NT2/D1 (cell line): ENCODE data around the gene SH3RF1.

Experiments used
- DNase-seq: peaks from one replicate; pipeline ENCODE4 v3.0.0-alpha.2; 2011; ENCODE audit warnings: low read depth, low spot score
- H3K27me3 ChIP-seq: 2 replicates; pipeline ENCODE4 v1.6.0; 2011; ENCODE audit warnings: mild to moderate bottlenecking; ENCODE audit not compliant: insufficient read length, insufficient read depth
- H3K36me3 ChIP-seq: 2 replicates; pipeline ENCODE4 v1.6.1; 2011; ENCODE audit warnings: mild to moderate bottlenecking, low read length, mixed read lengths; ENCODE audit not compliant: insufficient read depth, insufficient read length
- H3K4me1 ChIP-seq: 2 replicates; pipeline ENCODE4 v1.5.1; 2011; ENCODE audit not compliant: insufficient read depth, insufficient read length
- H3K4me3 ChIP-seq: 2 replicates; pipeline ENCODE4 v1.5.1; 2011; ENCODE audit warnings: low read depth; ENCODE audit not compliant: insufficient read length
- H3K9ac ChIP-seq: 2 replicates; pipeline ENCODE4 v1.6.0; 2011; ENCODE audit warnings: low read depth; ENCODE audit not compliant: insufficient read length
- H3K9me3 ChIP-seq: 2 replicates; pipeline ENCODE4 v1.5.1; 2011; ENCODE audit warnings: mild to moderate bottlenecking, low read length; ENCODE audit not compliant: insufficient read depth
- SUZ12 ChIP-seq: IDR thresholded peaks from 2 replicates; pipeline ENCODE4 v1.6.1; 2011; ENCODE audit not compliant: insufficient read length, insufficient read depth; ENCODE audit errors: extremely low read depth
- YY1 ChIP-seq: IDR thresholded peaks from 2 replicates; pipeline ENCODE4 v1.6.1; 2011; ENCODE audit not compliant: insufficient read length, insufficient read depth
- ZNF274 ChIP-seq: IDR thresholded peaks from 2 replicates; pipeline ENCODE4 v1.6.1; 2011; ENCODE audit warnings: mild to moderate bottlenecking, low read depth, low read length

SH3RF1 gene

DNA sequence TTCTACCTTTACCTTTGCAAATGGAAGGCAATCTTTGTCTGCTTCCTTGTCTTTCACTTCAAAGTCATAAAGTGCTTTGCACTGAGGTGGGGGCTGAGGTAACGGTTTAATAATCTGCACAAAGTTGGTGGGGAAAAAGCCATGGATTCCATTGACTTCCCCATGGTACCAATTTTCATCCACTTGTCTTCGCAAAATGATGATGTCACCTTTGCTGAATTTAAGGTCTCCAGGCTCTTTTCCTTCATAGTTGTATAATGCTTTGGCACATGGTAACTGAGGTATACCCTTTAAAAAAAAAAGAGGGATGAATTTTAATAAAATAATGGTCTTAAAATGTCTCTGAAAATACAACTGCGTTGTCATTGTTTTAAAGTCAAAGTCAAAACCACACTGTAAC lies 114.4 kb downstream of the SH3RF1 start:
- Histone ChIP-seq H3K36me3 (peaks cover 8% of the 10 kb centered on the region), H3K4me1 (no peaks in the 10 kb centered on the region), H3K27me3 (no peaks in the 10 kb centered on the region), H3K9me3 (no peaks in the 10 kb centered on the region), H3K4me3 (no peak overlapping the region), H3K9ac (no peak overlapping the region)
- TF ChIP-seq ZNF274 (no peak), YY1 (no peak), SUZ12 (no peak)
- DNase-seq = no peak

GRCh38 chr4:169154121-169154520 lies 116.6 kb downstream of the SH3RF1 start:
- Histone ChIP-seq H3K9me3 (no peaks in the 10 kb centered on the region), H3K27me3 (no peaks in the 10 kb centered on the region), H3K9ac (no peak overlapping the region), H3K4me3 (no peak overlapping the region), H3K4me1 (no peaks in the 10 kb centered on the region), H3K36me3 (peaks cover 8% of the 10 kb centered on the region)
- no peak for DNase-seq
- TF ChIP-seq ZNF274 = no peak
- TF ChIP-seq YY1 = no peak
- no peak for TF ChIP-seq SUZ12

DNA sequence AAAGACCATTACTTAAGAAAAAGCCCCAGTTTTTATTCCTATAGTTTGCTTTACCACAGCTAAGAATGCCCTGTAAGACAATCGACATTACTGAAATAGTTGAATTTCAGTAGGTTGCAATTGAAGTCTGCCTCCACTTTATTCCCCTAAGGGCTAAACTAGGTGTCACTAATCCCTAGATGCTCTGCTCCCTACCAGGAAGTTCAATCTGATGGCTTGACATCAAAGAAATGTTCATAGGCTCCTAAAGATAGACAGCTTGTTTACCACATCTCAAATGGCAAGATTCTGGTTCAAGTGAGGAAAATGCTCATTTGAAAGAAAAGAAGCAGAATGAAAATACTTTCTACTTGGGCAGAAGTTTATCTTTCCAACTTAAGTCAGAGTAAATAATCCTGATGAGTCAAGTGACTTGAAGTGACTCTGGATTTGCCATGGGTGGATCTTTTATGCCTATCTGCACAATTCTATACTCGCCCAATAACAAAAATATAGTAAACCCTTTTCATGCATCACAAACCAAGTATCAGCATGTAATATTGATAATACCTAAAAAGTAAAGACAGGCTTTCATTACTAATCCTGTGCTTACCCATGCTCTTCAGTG lies 117.2 kb downstream of the SH3RF1 start:
- Histone ChIP-seq H3K36me3 (peaks cover 8% of the 10 kb centered on the region), H3K27me3 (no peaks in the 10 kb centered on the region)

GRCh38 chr4:169152899-169153298 lies 117.9 kb downstream of the SH3RF1 start:
- H3K27me3 ChIP-seq = no peaks in the 10 kb centered on the region
- H3K9me3 ChIP-seq = no peaks in the 10 kb centered on the region
- H3K4me1 ChIP-seq = no peaks in the 10 kb centered on the region
- DNase-seq = no peak
- peaks cover 8% of the 10 kb centered on the region for H3K36me3 ChIP-seq
- H3K4me3 ChIP-seq = no peak overlapping the region
- TF ChIP-seq YY1 (no peak), SUZ12 (no peak)
- no peak overlapping the region for H3K9ac ChIP-seq

More for the DNA sequence above, 117.2 kb downstream of the SH3RF1 start:
- H3K4me3 ChIP-seq = no peak overlapping the region
- no peak for DNase-seq
- H3K9ac ChIP-seq = no peak overlapping the region
- H3K4me1 ChIP-seq = no peaks in the 10 kb centered on the region
- H3K9me3 ChIP-seq = no peaks in the 10 kb centered on the region
- TF ChIP-seq YY1 (no peak), SUZ12 (no peak), ZNF274 (no peak)

- DNase-seq = no peak
- Histone ChIP-seq H3K4me3 (no peak overlapping the region), H3K4me1 (no peaks in the 10 kb centered on the region), H3K9ac (no peak overlapping the region), H3K27me3 (no peaks in the 10 kb centered on the region), H3K9me3 (no peaks in the 10 kb centered on the region), H3K36me3 (peaks cover 8% of the 10 kb centered on the region)
- no peak for TF ChIP-seq YY1
- no peak for TF ChIP-seq SUZ12
- TF ChIP-seq ZNF274 = no peak
Observed at GRCh38 chr4:169152098-169152497, 118.7 kb downstream of the SH3RF1 start.

- TF ChIP-seq YY1 = no peak
- no peak for TF ChIP-seq SUZ12
- Histone ChIP-seq H3K36me3 (peaks cover 8% of the 10 kb centered on the region), H3K9ac (no peak overlapping the region)
Observed at GRCh38 chr4:169151671-169152070, 119.1 kb downstream of the SH3RF1 start.

DNA sequence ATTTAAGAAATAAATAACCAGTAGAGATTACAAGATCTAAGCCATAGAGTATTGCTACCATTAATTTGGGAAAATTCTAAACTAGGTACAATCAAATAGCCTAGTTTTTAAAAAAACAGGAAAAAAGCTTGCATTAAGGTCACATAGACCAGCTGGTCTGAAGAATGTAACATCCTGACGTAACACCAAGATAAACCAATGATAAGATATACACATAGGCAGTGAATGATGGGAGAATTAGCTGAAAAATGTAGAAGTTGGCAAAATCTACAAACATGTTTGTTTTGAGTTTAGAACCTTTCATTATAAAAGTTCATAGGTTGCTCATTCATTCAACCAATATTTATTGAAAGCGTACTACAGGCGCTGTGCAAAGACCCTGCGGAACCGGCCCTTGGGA lies 120.0 kb downstream of the SH3RF1 start:
- no peaks in the 10 kb centered on the region for H3K27me3 ChIP-seq
- DNase-seq = no peak
- no peak overlapping the region for H3K9ac ChIP-seq
- no peaks in the 10 kb centered on the region for H3K4me1 ChIP-seq
- peaks cover 4% of the 10 kb centered on the region for H3K36me3 ChIP-seq
- H3K4me3 ChIP-seq = no peak overlapping the region
- TF ChIP-seq YY1 (no peak), SUZ12 (no peak), ZNF274 (no peak)
- no peaks in the 10 kb centered on the region for H3K9me3 ChIP-seq

More at GRCh38 chr4:169151671-169152070, 119.1 kb downstream of the SH3RF1 start:
- no peak for DNase-seq
- Histone ChIP-seq H3K9me3 (no peaks in the 10 kb centered on the region), H3K27me3 (no peaks in the 10 kb centered on the region), H3K4me1 (no peaks in the 10 kb centered on the region), H3K4me3 (no peak overlapping the region)

DNA sequence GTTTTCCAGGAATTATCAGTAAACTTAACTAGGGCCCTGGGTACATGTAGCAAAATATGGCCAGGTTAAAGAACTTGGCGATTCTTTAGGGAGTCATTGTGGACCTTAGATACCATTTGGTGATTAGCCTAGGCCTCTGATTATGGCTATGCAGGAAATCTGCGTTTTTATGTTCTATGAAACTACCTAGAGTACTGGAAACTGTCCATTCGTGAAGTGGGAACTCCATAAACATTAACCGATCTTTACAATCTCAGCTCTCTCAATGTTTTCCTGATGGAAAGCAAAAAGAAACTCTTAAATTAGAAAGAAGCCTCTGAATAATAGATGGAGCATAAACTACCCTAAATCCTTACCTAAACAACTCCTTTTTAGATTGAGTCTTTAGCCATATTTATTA lies 121.9 kb downstream of the SH3RF1 start:
- H3K4me3 ChIP-seq = no peak overlapping the region
- H3K27me3 ChIP-seq = no peaks in the 10 kb centered on the region
- no peaks in the 10 kb centered on the region for H3K36me3 ChIP-seq
- no peak overlapping the region for H3K9ac ChIP-seq
- H3K4me1 ChIP-seq = no peaks in the 10 kb centered on the region
- DNase-seq = no peak
- no peak for TF ChIP-seq ZNF274
- TF ChIP-seq YY1 = no peak
- TF ChIP-seq SUZ12 = no peak
- no peaks in the 10 kb centered on the region for H3K9me3 ChIP-seq
